ENCODE data around the gene IFIT1. TPM values are rescaled to one million over a fixed set of nuclear protein-coding genes. Genes with fewer than 3 reads are reported as not detected.
"Not testable (repeated sequence)": the region's sequence is repeated elsewhere in the genome, so short reads cannot be mapped to it uniquely, and the experiment has no call there.

The IFIT1 gene
- total and polyA plus RNA-seq, 4 donors = 16.5 to 57.2 (median 28.6) TPM

DNA sequence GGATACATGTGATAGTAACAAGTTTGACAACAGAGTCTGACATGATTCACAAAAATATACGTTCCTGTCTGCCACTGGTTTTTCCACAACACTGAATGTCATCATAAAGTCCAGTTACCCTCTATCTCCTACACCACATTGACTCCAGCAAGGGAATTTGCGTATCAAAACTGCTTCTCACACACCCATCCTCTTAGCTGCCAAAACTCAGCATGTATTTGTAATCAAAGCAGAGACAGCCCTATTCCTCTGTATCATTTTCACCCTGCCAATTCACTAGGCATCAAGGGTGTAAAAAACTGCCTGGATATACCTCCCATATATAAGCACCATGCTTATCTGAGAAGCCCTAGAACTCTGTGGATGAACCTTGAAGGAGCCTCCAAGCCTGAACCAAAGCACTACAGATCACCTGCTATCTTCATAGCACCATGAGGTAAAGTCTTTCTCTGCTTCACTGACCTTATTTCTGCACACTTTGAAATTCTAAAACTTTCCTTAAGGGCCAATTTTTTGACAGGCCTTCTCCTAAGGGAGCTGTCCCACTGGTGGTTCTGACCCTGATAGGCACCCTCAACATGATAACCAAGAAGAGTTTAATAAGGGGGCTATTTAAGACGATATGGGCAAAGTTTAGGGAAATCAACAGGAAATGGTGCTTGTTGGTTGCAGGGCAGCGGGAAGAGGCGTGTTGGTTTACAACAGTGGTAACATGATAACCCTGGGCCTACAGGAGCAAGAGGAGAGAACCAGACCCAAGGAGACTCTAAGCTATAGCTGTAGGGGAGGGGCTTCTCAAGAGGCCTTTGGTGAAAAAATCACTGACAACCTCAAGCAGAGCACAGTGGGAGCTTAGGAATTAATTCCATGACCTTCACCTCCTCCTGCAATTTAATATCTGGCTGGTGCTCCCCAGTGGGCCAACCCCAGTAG is 14.5 kb upstream of the IFIT1 start, which contains the start of gene IFIT1B:
TSS of gene IFIT1B (plus strand) at position 352 of the 933 bp plus-strand sequence. CDS start at position 432, 80 bp downstream.
- 86% methylated on average over 5 of the region's 5 CpGs for WGBS (ENCODE audit: insufficient coverage)

DNA sequence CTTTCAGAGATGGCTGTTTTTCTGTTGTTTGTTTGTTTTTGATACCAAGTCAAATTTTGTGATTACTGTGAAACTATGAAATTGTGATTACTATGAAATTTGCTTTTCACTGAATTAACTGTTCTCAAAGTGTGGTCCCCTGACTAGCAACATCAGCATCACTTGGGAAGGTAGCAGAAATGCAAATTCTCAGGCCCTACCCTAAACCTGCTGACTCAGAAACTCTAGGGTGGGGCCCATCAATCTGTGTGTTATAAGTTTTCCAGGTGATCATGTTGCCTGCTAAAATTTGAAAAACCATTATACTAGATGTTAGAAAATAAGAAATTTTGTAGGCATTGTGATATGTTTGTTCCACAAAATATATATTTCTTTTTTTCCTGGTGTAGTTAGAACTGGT is 13.3 kb upstream of the IFIT1 start:
- no peak for DNase-seq (ENCODE audit: low read depth in 4 of 6, low spot score in 6 of 6)
- Histone ChIP-seq H3K36me3 (ENCODE audit: control insufficient read depth, insufficient read depth, low read length) (no peaks in the 10 kb centered on the region), H3K4me3 (ENCODE audit: low read depth, low read length) (no peak overlapping the region), H3K4me1 (ENCODE audit: control insufficient read depth, insufficient read depth, low read length) (peaks cover 4% of the 10 kb centered on the region), H3K27ac (ENCODE audit: low read depth, low read length) (no peak overlapping the region), H3K9me3 (ENCODE audit: control insufficient read depth, insufficient read depth, low read length) (no peaks in the 10 kb centered on the region), H3K27me3 (ENCODE audit: control insufficient read depth, insufficient read depth, low read length) (no peaks in the 10 kb centered on the region)

More for the DNA sequence above, 14.5 kb upstream of the IFIT1 start, which contains the start of gene IFIT1B:
- Histone ChIP-seq H3K36me3 (ENCODE audit: control insufficient read depth, insufficient read depth, low read length) (no peaks in the 10 kb centered on the region), H3K9me3 (ENCODE audit: control insufficient read depth, insufficient read depth, low read length) (no peaks in the 10 kb centered on the region), H3K27me3 (ENCODE audit: control insufficient read depth, insufficient read depth, low read length) (no peaks in the 10 kb centered on the region), H3K4me1 (ENCODE audit: control insufficient read depth, insufficient read depth, low read length) (peaks cover 4% of the 10 kb centered on the region), H3K27ac (ENCODE audit: low read depth, low read length) (no peak within 1 kb of the TSS), H3K4me3 (ENCODE audit: low read depth, low read length) (no peak within 1 kb of the TSS)
- DNase-seq (ENCODE audit: low read depth in 4 of 6, low spot score in 6 of 6) = no peak

DNA sequence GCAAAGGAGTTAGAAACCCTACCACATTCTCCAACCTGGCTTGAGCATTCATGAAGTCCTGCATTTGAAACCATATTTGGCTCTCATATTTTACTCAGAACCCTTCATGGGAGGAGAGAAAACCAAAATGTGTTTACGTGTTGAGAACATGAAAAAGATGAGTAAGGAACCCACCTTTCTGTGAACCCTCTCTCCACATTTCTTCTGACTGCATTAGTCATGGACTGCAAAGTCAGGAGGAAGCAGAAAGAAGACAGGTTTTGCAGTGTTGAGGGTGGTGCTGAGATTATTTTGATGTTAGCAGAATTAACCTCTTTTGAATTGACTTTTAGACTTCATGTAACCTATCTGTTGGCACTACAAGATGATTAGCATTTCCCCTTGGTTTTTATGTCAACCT is 9.7 kb upstream of the IFIT1 start:
- no peak for DNase-seq (ENCODE audit: low read depth in 4 of 6, low spot score in 6 of 6)
- H3K4me1 ChIP-seq (ENCODE audit: control insufficient read depth, insufficient read depth, low read length) = no peaks in the 10 kb centered on the region
- H3K27me3 ChIP-seq (ENCODE audit: control insufficient read depth, insufficient read depth, low read length) = no peaks in the 10 kb centered on the region
- H3K27ac ChIP-seq (ENCODE audit: low read depth, low read length) = no peak overlapping the region
- WGBS (ENCODE audit: insufficient coverage) = no CpG with 5 or more reads among the region's 1 CpG
- H3K4me3 ChIP-seq (ENCODE audit: low read depth, low read length) = no peak overlapping the region
- H3K9me3 ChIP-seq (ENCODE audit: control insufficient read depth, insufficient read depth, low read length) = no peaks in the 10 kb centered on the region
- no peaks in the 10 kb centered on the region for H3K36me3 ChIP-seq (ENCODE audit: control insufficient read depth, insufficient read depth, low read length)

DNA sequence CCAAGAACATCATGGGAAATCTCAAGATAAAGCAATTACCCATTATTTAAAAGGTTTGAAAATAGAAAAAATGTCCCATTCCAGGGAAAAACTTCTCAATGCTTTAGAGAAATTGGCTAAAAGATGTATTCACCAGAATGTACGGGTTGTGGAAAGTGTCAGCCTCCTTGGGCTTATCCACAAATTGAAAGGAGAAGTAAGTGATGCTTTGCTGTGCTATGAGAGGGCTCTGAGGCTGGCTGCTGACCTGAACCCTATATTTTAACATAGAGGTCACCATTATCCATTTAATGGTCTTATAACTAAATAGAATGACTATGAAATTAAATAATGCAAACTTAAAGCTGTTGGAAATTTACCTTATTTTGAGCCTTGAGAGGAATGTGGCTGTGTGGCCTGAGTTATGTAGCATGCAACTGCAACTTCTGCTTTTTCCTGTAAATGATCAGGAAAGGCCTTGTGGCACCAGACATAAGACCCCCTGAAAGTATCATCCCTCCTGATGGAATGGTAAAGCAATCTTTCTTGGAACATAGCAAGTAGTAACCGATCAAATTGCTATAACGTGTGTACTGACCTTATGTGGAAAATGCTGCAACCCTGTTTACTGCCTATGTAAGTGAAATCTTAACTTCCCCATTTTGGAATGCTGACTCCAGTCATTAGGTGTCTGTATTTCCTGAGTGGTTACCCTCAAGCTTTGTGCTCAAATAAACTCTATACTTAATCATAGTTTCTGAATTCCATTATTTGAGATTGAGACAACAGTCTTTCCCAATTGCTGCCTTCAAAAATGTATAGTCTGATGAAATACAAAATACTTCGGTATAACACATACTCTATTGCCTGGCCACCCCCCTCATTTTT is 7.7 kb upstream of the IFIT1 start:
- no peaks in the 10 kb centered on the region for H3K9me3 ChIP-seq (ENCODE audit: control insufficient read depth, insufficient read depth, low read length)
- H3K4me3 ChIP-seq (ENCODE audit: low read depth, low read length) = no peak overlapping the region
- H3K27me3 ChIP-seq (ENCODE audit: control insufficient read depth, insufficient read depth, low read length) = no peaks in the 10 kb centered on the region
- no peaks in the 10 kb centered on the region for H3K4me1 ChIP-seq (ENCODE audit: control insufficient read depth, insufficient read depth, low read length)
- 67% methylated on average over 2 of the region's 4 CpGs for WGBS (ENCODE audit: insufficient coverage)
- H3K36me3 ChIP-seq (ENCODE audit: control insufficient read depth, insufficient read depth, low read length) = no peaks in the 10 kb centered on the region
- H3K27ac ChIP-seq (ENCODE audit: low read depth, low read length) = no peak overlapping the region
- DNase-seq (ENCODE audit: low read depth in 4 of 6, low spot score in 6 of 6) = no peak

DNA sequence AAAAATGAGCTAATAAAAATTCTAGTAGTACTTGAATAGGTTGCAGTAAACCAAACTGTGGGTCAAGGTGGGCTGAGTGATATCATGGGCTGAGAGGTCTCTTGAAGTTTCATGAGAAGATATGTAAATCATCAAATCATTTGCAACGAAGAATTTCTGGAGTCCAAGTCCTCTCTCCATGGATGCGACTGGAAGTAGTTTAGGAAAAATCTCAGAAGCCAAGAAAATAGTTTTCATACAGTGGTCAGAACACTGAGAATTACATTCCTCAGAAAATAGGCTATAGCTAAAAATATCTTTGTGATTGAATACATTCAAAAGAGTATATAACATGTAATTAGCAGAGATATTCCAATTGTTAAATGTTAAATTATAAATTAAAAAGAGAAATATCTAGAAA is 3.6 kb upstream of the IFIT1 start:
- no CpG with 5 or more reads among the region's 2 CpGs for WGBS (ENCODE audit: insufficient coverage)
- peaks cover 5% of the 10 kb centered on the region for H3K4me1 ChIP-seq (ENCODE audit: control insufficient read depth, insufficient read depth, low read length)

DNA sequence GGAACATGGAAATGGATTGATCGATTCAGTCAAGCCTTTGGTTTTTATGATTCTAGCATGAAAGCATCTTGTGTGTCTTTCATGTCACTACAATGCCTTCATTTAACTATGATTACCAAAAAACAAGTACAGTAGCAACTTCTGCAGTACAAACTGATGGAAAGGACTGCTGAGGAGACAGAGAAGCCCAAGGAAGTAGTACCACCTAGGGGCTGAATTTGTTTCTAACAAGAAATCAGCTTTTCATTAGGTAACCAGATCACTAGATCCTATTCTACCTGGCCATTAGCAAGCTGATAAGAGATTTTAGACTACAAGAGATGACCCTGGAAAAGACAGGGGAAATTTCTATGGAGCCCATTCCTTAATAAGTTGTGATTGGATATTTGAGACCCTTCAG is 3.2 kb upstream of the IFIT1 start:
- no CpG with 5 or more reads among the region's 1 CpG for WGBS (ENCODE audit: insufficient coverage)
- H3K9me3 ChIP-seq (ENCODE audit: control insufficient read depth, insufficient read depth, low read length) = no peaks in the 10 kb centered on the region
- H3K4me1 ChIP-seq (ENCODE audit: control insufficient read depth, insufficient read depth, low read length) = peaks cover 5% of the 10 kb centered on the region
- no peaks in the 10 kb centered on the region for H3K27me3 ChIP-seq (ENCODE audit: control insufficient read depth, insufficient read depth, low read length)
- H3K36me3 ChIP-seq (ENCODE audit: control insufficient read depth, insufficient read depth, low read length) = no peaks in the 10 kb centered on the region
- H3K27ac ChIP-seq (ENCODE audit: low read depth, low read length) = no peak overlapping the region
- H3K4me3 ChIP-seq (ENCODE audit: low read depth, low read length) = no peak overlapping the region
- DNase-seq (ENCODE audit: low read depth in 4 of 6, low spot score in 6 of 6) = peak in 2 of 6 donors; percentile 62 to 81

More for the DNA sequence above, 3.6 kb upstream of the IFIT1 start:
- Histone ChIP-seq H3K27ac (ENCODE audit: low read depth, low read length) (no peak overlapping the region), H3K9me3 (ENCODE audit: control insufficient read depth, insufficient read depth, low read length) (no peaks in the 10 kb centered on the region), H3K36me3 (ENCODE audit: control insufficient read depth, insufficient read depth, low read length) (no peaks in the 10 kb centered on the region), H3K27me3 (ENCODE audit: control insufficient read depth, insufficient read depth, low read length) (no peaks in the 10 kb centered on the region), H3K4me3 (ENCODE audit: low read depth, low read length) (no peak overlapping the region)
- DNase-seq (ENCODE audit: low read depth in 4 of 6, low spot score in 6 of 6) = no peak

DNA sequence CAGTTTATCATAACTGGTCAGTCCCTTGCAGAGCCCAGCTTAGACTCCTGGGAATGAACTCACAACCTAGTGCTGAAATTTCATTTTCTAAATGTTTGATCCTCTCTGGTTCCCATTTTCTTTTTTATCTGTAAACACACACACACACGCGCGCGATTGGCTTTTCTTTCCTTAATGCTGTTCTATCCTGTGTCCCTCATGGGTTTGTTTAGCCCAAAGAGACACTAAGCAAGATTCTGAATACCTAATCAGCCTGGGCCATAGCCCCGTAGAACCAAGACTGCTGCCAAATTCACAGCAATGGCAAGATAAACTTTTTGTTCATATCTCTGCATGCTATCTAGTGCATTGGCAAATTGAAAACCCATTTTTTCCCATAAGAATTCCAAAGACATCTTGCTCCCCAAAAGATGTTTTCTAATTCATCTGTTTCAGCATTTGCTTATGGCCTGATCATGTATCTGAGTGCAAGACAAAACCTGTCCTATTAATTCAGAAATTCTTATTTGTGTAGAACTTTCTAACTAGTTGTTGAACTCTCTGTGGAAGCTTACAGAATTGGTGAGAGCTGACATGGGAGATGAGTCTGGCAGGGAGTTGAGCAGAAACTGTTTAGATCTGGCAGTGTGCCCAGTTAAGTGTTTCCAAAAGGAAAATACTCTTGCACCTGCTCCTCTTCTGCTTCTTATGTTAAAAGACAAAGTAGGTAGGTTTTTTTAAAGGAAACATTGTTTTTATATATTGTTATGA is 1.8 kb upstream of the IFIT1 start:
- H3K27ac ChIP-seq (ENCODE audit: low read depth, low read length) = peak overlapping the region; percentile 76
- peak in 2 of 6 donors; percentile 70 to 81 for DNase-seq (ENCODE audit: low read depth in 4 of 6, low spot score in 6 of 6)
- 36% methylated on average over 5 of the region's 5 CpGs for WGBS (ENCODE audit: insufficient coverage)

DNA sequence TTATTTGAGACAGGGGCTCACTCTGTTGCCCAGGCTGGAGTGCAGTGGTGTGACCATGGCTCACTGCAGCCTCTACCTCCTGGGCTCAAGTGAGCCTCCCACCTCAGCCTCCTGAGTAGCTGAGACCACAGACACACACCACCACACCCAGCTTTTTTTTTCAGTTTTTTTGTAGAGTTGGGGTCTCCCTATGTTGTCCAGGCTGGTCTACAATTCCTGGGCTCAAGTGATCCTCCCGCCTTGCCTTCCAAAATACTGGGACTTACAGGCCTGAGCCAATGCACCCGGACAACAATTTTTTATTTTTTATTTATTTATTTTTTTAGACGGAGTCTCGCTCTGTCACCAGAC is 1.2 kb upstream of the IFIT1 start:
- not testable (repeated sequence) for DNase-seq (ENCODE audit: low read depth in 4 of 6, low spot score in 6 of 6); H3K36me3 ChIP-seq (ENCODE audit: control insufficient read depth, insufficient read depth, low read length); H3K4me1 ChIP-seq (ENCODE audit: control insufficient read depth, insufficient read depth, low read length); H3K4me3 ChIP-seq (ENCODE audit: low read depth, low read length); H3K27me3 ChIP-seq (ENCODE audit: control insufficient read depth, insufficient read depth, low read length); H3K9me3 ChIP-seq (ENCODE audit: control insufficient read depth, insufficient read depth, low read length)
- peak overlapping the region; percentile 76 for H3K27ac ChIP-seq (ENCODE audit: low read depth, low read length)
- no CpG with 5 or more reads among the region's 4 CpGs for WGBS (ENCODE audit: insufficient coverage)

More for the DNA sequence above, 1.8 kb upstream of the IFIT1 start:
- peaks cover 5% of the 10 kb centered on the region for H3K4me1 ChIP-seq (ENCODE audit: control insufficient read depth, insufficient read depth, low read length)
- H3K27me3 ChIP-seq (ENCODE audit: control insufficient read depth, insufficient read depth, low read length) = no peaks in the 10 kb centered on the region
- no peaks in the 10 kb centered on the region for H3K36me3 ChIP-seq (ENCODE audit: control insufficient read depth, insufficient read depth, low read length)
- no peak overlapping the region for H3K4me3 ChIP-seq (ENCODE audit: low read depth, low read length)
- H3K9me3 ChIP-seq (ENCODE audit: control insufficient read depth, insufficient read depth, low read length) = no peaks in the 10 kb centered on the region

DNA sequence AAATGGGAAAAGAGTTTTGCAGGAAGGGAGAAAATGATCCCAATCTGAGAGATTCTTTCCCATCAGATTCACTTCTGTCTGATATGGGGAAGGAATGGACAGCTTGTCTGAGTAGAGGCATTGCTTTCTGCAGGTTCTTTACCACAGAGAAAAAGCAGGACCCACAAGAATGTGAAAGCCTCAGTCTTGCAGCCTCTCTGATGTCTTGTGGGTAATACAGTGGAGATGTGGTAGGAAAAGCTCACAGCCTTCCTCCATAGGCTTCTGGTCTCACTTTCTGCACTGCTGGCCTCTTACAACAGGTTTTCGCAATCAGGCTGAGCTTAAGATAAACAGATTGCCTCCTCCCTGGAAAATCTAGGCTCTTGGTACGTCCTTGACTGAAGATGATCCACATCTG is 551 bp downstream of the IFIT1 start:
- no peaks in the 10 kb centered on the region for H3K9me3 ChIP-seq (ENCODE audit: control insufficient read depth, insufficient read depth, low read length)
- 76% methylated on average over 2 of the region's 2 CpGs for WGBS (ENCODE audit: insufficient coverage)
- peak overlapping the region; percentile 97 for H3K27ac ChIP-seq (ENCODE audit: low read depth, low read length)
- no peaks in the 10 kb centered on the region for H3K36me3 ChIP-seq (ENCODE audit: control insufficient read depth, insufficient read depth, low read length)
- H3K4me1 ChIP-seq (ENCODE audit: control insufficient read depth, insufficient read depth, low read length) = peaks cover 5% of the 10 kb centered on the region
- peak in 1 of 6 donors; percentile 29 for DNase-seq (ENCODE audit: low read depth in 4 of 6, low spot score in 6 of 6)
- no peaks in the 10 kb centered on the region for H3K27me3 ChIP-seq (ENCODE audit: control insufficient read depth, insufficient read depth, low read length)
- peak overlapping the region; percentile 77 for H3K4me3 ChIP-seq (ENCODE audit: low read depth, low read length)

Data from spinal cord (tissue), 10 donors.